Duodenal mucosa (tissue), 2 donors: Measurements from ENCODE around the gene PTX4.

ENCODE experiments used
- H3K27ac ChIP-seq: one replicate; pipeline ENCODE4 v1.7.0; 2013; ENCODE audit warnings: low read depth, low read length
- H3K27me3 ChIP-seq, 2 donors: one replicate each; pipeline ENCODE4 v1.7.0; 2013; ENCODE audit warnings: low read length in 2 of 2, control low read depth in 1 of 2; ENCODE audit not compliant: insufficient read depth in 2 of 2, control insufficient read depth in 1 of 2
- H3K36me3 ChIP-seq, 2 donors: one replicate each; pipeline ENCODE4 v1.7.0; 2013; ENCODE audit warnings: low read length in 2 of 2, control low read depth in 1 of 2; ENCODE audit not compliant: insufficient read depth in 2 of 2, control insufficient read depth in 1 of 2
- H3K4me1 ChIP-seq, 2 donors: one replicate each; pipeline ENCODE4 v1.7.0; 2013; ENCODE audit warnings: low read length in 2 of 2, control low read depth in 1 of 2; ENCODE audit not compliant: insufficient read depth in 2 of 2, control insufficient read depth in 1 of 2
- H3K4me3 ChIP-seq, 2 donors: one replicate each; pipeline ENCODE4 v1.7.0; 2013; ENCODE audit warnings: low read length in 2 of 2, low read depth in 1 of 2
- H3K9ac ChIP-seq, 2 donors: one replicate each; pipeline ENCODE4 v1.7.0; 2013; ENCODE audit warnings: low read length in 2 of 2, low read depth in 1 of 2
- H3K9me3 ChIP-seq, 2 donors: one replicate each; pipeline ENCODE4 v1.7.0; 2013; ENCODE audit warnings: low read length in 2 of 2, control low read depth in 1 of 2; ENCODE audit not compliant: control insufficient read depth in 1 of 2

Gene PTX4

GRCh38 chr16:1493746-1494094 lies 5.0 kb upstream of the PTX4 start:
- peak overlapping the region; percentile 58 to 65 for H3K9ac ChIP-seq
- no peaks in the 10 kb centered on the region for H3K9me3 ChIP-seq
- H3K27me3 ChIP-seq, result no peaks in the 10 kb centered on the region
- H3K4me3 ChIP-seq, result peak overlapping the region; percentile 72 to 83
- H3K27ac ChIP-seq, result no peak overlapping the region
- peaks cover 0 to 35% of the 10 kb centered on the region in 2 donors for H3K36me3 ChIP-seq
- H3K4me1 ChIP-seq, result peaks cover 17 to 22% of the 10 kb centered on the region in 2 donors

GRCh38 chr16:1492923-1493745 lies 4.4 kb upstream of the PTX4 start, which contains the start of gene TELO2:
TELO2 (plus strand) TSS chr16:1493360; CDS start chr16:1494282, 922 bp downstream.
- Histone ChIP-seq H3K9ac (peak within 1 kb of the TSS; percentile 65 to 66), H3K27ac (peak within 1 kb of the TSS; percentile 60), H3K4me3 (peak within 1 kb of the TSS; percentile 72 to 83), H3K36me3 (peaks cover 0 to 35% of the 10 kb centered on the region in 2 donors), H3K27me3 (no peaks in the 10 kb centered on the region), H3K4me1 (peaks cover 17 to 22% of the 10 kb centered on the region in 2 donors), H3K9me3 (no peaks in the 10 kb centered on the region)

- Histone ChIP-seq H3K27me3 (no peaks in the 10 kb centered on the region), H3K9me3 (no peaks in the 10 kb centered on the region), H3K36me3 (peaks cover 0 to 30% of the 10 kb centered on the region in 2 donors), H3K9ac (peak overlapping the region; percentile 65 to 66), H3K4me3 (peak overlapping the region; percentile 72 to 83), H3K27ac (peak overlapping the region; percentile 60), H3K4me1 (peaks cover 17 to 22% of the 10 kb centered on the region in 2 donors)
Measured at GRCh38 chr16:1492082-1492922, 3.6 kb upstream of the PTX4 start.

DNA sequence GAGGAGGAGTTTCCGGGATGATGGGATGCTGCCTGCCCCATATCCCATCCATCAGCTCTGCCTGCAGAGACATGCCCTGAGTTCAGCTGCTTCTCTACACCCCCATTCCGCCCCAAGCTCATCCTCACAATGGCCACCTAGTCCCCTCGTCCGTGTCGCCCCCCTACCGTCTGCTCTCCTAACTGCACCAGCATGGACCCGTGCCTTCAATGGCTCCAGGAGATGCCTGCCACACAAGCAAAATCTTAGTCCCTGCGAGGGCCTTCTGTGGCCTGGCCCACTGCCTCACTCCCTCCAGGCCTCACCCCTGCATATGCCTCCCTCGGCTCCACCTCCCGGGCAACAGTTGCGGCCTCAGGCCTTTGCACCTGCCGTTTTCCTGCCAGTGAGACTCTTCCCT lies 2.6 kb upstream of the PTX4 start:
- no peaks in the 10 kb centered on the region for H3K9me3 ChIP-seq
- H3K9ac ChIP-seq, result no peak overlapping the region
- H3K27ac ChIP-seq, result no peak overlapping the region
- no peaks in the 10 kb centered on the region for H3K27me3 ChIP-seq
- H3K4me3 ChIP-seq, result no peak overlapping the region
- H3K36me3 ChIP-seq, result peaks cover 0 to 20% of the 10 kb centered on the region in 2 donors
- H3K4me1 ChIP-seq, result peaks cover 17 to 22% of the 10 kb centered on the region in 2 donors

- Histone ChIP-seq H3K9me3 (no peaks in the 10 kb centered on the region), H3K9ac (no peak overlapping the region), H3K27me3 (no peaks in the 10 kb centered on the region), H3K27ac (no peak overlapping the region), H3K4me3 (no peak overlapping the region), H3K36me3 (no peaks in the 10 kb centered on the region), H3K4me1 (peaks cover 10 to 12% of the 10 kb centered on the region in 2 donors)
Measured at GRCh38 chr16:1489077-1489476, 333 bp upstream of the PTX4 start.

GRCh38 chr16:1488054-1488601 lies 616 bp downstream of the PTX4 start:
- Histone ChIP-seq H3K9ac (no peak overlapping the region), H3K36me3 (no peaks in the 10 kb centered on the region), H3K9me3 (no peaks in the 10 kb centered on the region), H3K27me3 (no peaks in the 10 kb centered on the region), H3K4me3 (no peak overlapping the region), H3K27ac (no peak overlapping the region), H3K4me1 (peaks cover 6 to 9% of the 10 kb centered on the region in 2 donors)

DNA sequence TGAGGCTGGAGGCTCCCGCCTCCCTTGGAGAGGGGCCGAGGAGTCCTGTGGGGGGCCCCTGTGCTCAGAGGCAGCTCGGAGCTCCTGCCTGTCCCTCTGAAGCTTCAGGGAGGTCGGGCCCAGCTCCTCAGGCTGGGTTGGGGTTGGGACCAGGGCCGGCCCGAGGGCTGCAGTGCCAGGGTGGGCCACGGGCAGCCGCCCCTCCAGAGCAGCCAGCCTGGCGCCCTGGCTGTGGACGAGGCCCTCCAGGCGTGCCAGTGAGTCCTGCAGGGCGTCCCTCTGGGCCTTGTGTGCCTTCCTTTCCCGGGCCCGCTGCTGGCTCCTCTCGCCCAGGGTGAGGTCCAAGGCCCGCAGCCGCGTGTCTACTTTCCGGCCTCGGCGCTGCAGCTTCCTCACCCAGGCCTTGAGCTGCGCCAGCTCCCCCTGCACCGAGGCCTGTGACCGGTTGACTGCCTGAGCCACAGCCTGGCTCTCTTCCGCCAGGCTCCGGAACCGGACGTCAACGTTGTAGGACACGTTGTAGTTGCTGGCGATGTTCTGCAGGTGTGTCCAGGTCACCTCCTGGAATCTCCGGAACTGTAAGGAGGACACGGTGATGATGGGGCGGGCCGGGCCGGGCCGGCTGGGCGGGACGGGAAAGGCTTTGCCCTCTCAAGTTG lies 1.2 kb downstream of the PTX4 start:
- Histone ChIP-seq H3K4me1 (peaks cover 2 to 4% of the 10 kb centered on the region in 2 donors), H3K9me3 (no peaks in the 10 kb centered on the region), H3K27ac (no peak overlapping the region), H3K36me3 (no peaks in the 10 kb centered on the region), H3K4me3 (no peak overlapping the region), H3K9ac (no peak overlapping the region), H3K27me3 (no peaks in the 10 kb centered on the region)

DNA sequence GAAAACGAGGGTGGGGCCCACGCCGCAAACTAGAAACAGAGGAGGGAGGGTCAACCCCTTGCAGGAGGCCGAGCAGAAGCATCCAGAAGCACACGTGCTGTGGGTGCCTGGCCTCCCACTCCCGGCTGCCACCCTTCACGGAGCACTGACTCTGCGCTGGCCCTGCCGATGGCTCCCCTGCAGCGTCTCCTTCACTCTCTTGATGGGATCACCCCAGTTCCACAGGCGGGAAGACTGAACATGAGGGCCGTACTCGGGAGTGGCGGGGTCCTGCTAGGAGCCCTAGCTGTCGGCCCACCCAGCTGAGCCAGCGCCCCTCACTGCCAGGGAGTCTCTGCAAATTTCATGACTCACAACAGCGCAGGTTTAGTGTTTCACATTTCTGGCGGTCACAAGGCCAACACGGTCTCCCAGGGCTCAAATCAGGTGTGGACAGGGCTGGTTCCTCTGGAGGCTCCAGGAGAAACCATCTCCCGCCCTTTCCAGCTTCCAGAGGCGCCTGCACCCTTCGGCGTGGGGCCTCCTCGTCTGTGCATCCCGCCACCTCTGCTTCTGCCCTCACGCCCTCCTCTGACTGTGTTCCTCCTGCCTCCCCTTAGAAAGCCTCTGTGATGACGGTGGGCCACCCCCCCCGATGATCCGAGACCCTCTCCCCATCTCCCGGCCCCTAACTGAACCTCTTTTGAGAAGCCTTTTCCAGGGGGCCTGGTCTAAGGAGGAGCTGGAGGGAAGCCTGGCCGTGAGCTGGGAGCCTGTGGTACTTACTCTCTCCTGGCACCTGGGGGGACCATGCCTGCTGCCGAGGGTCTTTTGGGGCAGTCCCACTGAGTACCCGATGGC lies 2.0 kb downstream of the PTX4 start:
- Histone ChIP-seq H3K27ac (no peak overlapping the region), H3K27me3 (no peaks in the 10 kb centered on the region), H3K9me3 (no peaks in the 10 kb centered on the region), H3K9ac (no peak overlapping the region), H3K4me1 (no peaks in the 10 kb centered on the region), H3K36me3 (no peaks in the 10 kb centered on the region), H3K4me3 (no peak overlapping the region)

GRCh38 chr16:1485847-1486496 lies 2.8 kb downstream of the PTX4 start:
- no peak overlapping the region for H3K9ac ChIP-seq
- H3K4me1 ChIP-seq, result no peaks in the 10 kb centered on the region
- no peaks in the 10 kb centered on the region for H3K27me3 ChIP-seq
- no peaks in the 10 kb centered on the region for H3K9me3 ChIP-seq
- no peak overlapping the region for H3K4me3 ChIP-seq
- no peaks in the 10 kb centered on the region for H3K36me3 ChIP-seq
- no peak overlapping the region for H3K27ac ChIP-seq
